LNCaP clone FGC (cell line): Measurements from ENCODE around the gene KLHL7.

Source experiments
- DNase-seq: peaks from one replicate; pipeline ENCODE4 v3.0.0-alpha.2; 2011; ENCODE audit warnings: low read depth
- H3K4me3 ChIP-seq: 2 replicates; pipeline ENCODE4 v1.5.1; 2011; ENCODE audit warnings: mild to moderate bottlenecking, low read depth, low read length, control low read depth
- TF ChIP-seq, protein P1 (sequence below): IDR thresholded peaks from 2 replicates; pipeline ENCODE4 v1.5.1; 2012; ENCODE audit warnings: mild to moderate bottlenecking; ENCODE audit not compliant: control insufficient read depth, insufficient read depth; ENCODE audit errors: extremely low read depth

KLHL7 gene

GRCh38 chr7:23212841-23213240 lies 107.3 kb downstream of the KLHL7 start:
- DNase-seq, result no peak
- H3K4me3 ChIP-seq, result no peak overlapping the region
- TF ChIP-seq, protein P1, sequence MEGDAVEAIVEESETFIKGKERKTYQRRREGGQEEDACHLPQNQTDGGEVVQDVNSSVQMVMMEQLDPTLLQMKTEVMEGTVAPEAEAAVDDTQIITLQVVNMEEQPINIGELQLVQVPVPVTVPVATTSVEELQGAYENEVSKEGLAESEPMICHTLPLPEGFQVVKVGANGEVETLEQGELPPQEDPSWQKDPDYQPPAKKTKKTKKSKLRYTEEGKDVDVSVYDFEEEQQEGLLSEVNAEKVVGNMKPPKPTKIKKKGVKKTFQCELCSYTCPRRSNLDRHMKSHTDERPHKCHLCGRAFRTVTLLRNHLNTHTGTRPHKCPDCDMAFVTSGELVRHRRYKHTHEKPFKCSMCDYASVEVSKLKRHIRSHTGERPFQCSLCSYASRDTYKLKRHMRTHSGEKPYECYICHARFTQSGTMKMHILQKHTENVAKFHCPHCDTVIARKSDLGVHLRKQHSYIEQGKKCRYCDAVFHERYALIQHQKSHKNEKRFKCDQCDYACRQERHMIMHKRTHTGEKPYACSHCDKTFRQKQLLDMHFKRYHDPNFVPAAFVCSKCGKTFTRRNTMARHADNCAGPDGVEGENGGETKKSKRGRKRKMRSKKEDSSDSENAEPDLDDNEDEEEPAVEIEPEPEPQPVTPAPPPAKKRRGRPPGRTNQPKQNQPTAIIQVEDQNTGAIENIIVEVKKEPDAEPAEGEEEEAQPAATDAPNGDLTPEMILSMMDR, result no peak

- no peak for DNase-seq
- no peak overlapping the region for H3K4me3 ChIP-seq
- TF ChIP-seq, protein P1, result no peak
Observed at GRCh38 chr7:23213755-23214154, 108.2 kb downstream of the KLHL7 start.

GRCh38 chr7:23214423-23214822 lies 108.8 kb downstream of the KLHL7 start:
- H3K4me3 ChIP-seq, result no peak overlapping the region
- DNase-seq, result no peak
- TF ChIP-seq, protein P1, result no peak

GRCh38 chr7:23214938-23215337 lies 109.4 kb downstream of the KLHL7 start:
- TF ChIP-seq, protein P1, result no peak
- H3K4me3 ChIP-seq, result no peak overlapping the region
- DNase-seq, result no peak

DNA sequence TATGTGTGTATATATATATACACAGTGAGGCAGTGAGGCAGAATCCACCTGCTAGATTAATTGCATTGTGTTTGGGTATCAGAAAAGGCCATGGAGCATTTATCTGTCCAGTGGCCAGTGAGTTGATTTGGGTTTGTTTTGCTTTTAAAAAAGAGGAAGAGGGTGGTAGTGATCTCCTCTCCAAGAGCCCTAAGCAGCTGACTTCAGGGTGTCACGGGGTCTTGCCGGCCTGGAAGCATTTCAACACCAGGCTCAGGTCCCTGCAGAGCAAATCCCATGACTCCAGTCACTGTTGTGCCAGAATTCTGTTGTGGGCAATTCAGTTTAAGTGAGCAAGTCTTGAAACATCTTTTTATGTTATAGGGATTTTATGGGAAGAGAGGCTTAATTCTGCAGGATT lies 110.4 kb downstream of the KLHL7 start:
- H3K4me3 ChIP-seq, result no peak overlapping the region
- TF ChIP-seq, protein P1, result no peak
- no peak for DNase-seq

GRCh38 chr7:23218196-23218595 lies 112.6 kb downstream of the KLHL7 start:
- no peak for DNase-seq
- H3K4me3 ChIP-seq, result no peak overlapping the region
- TF ChIP-seq, protein P1, result no peak

DNA sequence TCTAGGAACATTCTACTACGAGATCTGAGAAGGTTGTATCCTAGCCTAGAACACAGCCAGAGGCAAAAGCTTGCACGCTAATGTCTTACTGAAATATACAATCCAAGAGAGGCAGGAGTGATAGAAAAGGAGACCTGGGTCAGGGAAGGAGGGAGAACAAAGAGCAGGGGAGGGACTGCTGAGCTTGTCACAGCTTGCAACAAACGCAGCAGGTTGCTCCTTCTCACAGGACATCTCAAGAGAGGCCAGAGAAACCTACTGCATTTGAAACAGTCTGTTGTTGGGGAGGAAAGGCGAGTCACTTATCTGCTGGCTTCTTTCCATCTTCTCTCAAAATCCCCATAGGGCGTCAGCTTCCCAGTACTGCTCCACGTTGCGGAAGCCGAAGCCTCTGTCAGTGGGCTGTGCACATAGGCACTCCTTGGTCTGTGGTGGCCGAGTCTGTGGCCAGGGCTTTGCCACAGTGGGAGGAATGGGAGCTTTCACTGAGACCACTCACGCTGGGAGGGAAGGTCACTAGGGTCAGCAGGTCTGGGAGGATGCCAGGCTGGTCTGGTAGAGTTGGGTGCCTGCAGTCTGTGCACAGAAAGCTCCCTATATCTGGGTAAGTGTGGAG lies 115.2 kb downstream of the KLHL7 start:
- DNase-seq, result no peak
- TF ChIP-seq, protein P1, result no peak

More for the DNA sequence above, 115.2 kb downstream of the KLHL7 start:
- H3K4me3 ChIP-seq, result no peak overlapping the region
